Lower lobe of right lung (tissue), 2 donors: ENCODE measurements around the gene HMX1. TPM values are rescaled to one million over a fixed set of nuclear protein-coding genes. Genes with fewer than 3 reads are reported as not detected.

ENCODE experiments used
- ATAC-seq, 2 donors: fragments of 200-7000 bp; cut with Tn5 transposase; one replicate each; pipeline ENCODE4 v1.9.1; 2020 to 2022; ENCODE audit warnings: mild to moderate bottlenecking in 2 of 2, moderate library complexity in 2 of 2
- DNase-seq: peaks from one replicate; pipeline ENCODE4 v3.0.0-alpha.2; 2020
- H3K27ac ChIP-seq: fragments of 200-600 bp; one replicate; pipeline ENCODE4 v1.8.0; 2022
- H3K27me3 ChIP-seq: fragments of 200-600 bp; one replicate; pipeline ENCODE4 v1.8.0; 2022; ENCODE audit warnings: low read depth
- H3K36me3 ChIP-seq: fragments of 200-600 bp; one replicate; pipeline ENCODE4 v1.8.0; 2022; ENCODE audit warnings: mild to moderate bottlenecking
- H3K4me1 ChIP-seq: fragments of 200-600 bp; one replicate; pipeline ENCODE4 v1.8.0; 2022
- H3K4me3 ChIP-seq: fragments of 200-600 bp; one replicate; pipeline ENCODE4 v1.8.0; 2022; ENCODE audit warnings: mild to moderate bottlenecking
- H3K9me3 ChIP-seq: fragments of 200-600 bp; one replicate; pipeline ENCODE4 v1.8.0; 2022
- CTCF ChIP-seq: fragments of 200-600 bp; IDR thresholded peaks from one replicate; pipeline ENCODE4 v1.8.0; 2022; ENCODE audit warnings: antibody characterized with exemption, mild to moderate bottlenecking
- intact Hi-C: fragments of 100-400 bp; cut with DNase I; formaldehyde crosslinking; loops from one replicate; pipeline ENCODE4 v1.11.0; 2022
- total RNA-seq: library from RNA; stranded (reverse); fragmentation: NEBNext Ultra II Directional; extraction: Animal tissue kit (Norgen Biotek cat#: 25700); gene quantifications from one replicate; pipeline ENCODE4 v1.2.1, GENCODE V29; 2021
- donor health status: DM: no; HTN: yes; CAD: no; lungs with severe emphysema.

Gene HMX1
- total RNA-seq, 1 donor from 2014 or later = not detected

DNA sequence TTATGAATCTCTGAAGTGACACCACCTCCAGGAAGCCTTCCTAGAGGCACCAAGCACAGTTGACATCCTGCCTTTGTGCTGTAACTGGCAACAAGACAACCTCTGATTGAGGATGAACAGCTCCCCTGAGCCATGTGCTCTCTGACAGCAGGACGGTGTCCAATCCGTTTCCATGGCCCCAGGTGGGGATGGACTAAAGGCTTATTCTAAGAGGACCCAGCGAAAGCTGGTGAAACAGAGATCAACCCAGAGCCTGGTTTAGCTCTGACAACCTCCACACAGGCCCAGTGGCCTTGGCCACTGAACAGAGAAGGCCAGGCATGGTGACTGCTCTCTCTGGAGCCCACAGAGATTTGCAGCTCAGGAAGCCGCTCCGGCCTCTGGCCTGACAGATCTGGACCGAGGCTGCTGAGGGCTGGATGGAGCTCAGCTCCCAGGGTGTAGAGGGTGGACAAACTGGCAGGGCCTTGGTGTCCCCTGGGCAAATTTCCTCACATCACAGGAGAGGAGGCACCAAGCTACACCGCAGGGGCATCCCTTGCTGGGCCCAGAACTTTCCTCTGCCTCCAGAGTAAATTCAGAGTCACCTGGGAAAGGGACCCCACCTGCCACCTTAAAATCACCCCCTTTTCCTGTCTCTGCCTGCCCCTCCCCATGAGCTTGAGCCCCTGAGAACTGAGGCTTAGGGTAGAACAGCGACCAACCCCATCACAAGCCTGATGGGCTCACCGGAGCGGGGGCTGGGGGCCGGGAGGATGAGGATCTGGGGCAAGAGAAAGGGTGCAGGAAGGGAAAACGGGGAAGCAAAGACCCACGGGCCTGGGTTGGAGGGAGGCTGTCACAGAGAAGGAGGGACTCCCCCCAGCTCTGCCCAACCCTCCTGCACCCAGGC lies 40.2 kb downstream of the HMX1 start:
- DNase-seq (peak; percentile 31), ATAC-seq (no peak)
- Histone ChIP-seq H3K27ac (no peak overlapping the region), H3K27me3 (no peaks in the 10 kb centered on the region), H3K36me3 (no peaks in the 10 kb centered on the region), H3K4me1 (no peaks in the 10 kb centered on the region), H3K4me3 (no peak overlapping the region), H3K9me3 (no peaks in the 10 kb centered on the region)
- intact Hi-C loops = no loop called here
- TF ChIP-seq CTCF = no peak

GRCh38 chr4:8830611-8831200 lies 40.9 kb downstream of the HMX1 start:
- no peak for TF ChIP-seq CTCF

DNA sequence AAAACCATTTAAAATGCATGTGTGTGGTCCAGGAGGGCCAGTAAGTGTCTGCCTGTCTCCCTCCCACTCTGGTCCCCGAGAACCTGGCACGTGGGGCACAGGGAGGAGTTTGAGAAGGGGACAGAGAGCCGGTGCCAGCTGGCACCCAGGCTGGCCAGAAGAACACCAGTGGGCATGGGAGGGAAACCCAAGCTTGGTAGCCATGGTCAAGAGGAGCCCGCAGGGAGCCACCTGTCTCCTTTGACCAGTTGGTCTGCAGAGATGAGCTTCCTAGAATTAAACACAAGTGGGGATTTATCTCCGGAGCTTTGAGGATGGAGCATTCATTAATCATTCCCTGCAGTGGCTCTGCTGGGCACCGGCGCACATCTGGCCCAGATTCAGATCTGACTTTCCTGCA lies 41.6 kb downstream of the HMX1 start:
- Histone ChIP-seq H3K4me1 (no peaks in the 10 kb centered on the region), H3K27ac (no peak overlapping the region), H3K36me3 (no peaks in the 10 kb centered on the region), H3K9me3 (no peaks in the 10 kb centered on the region), H3K4me3 (no peak overlapping the region), H3K27me3 (no peaks in the 10 kb centered on the region)
- DNase-seq (peak; percentile 26), ATAC-seq (no peak)
- intact Hi-C loops = no loop called here
- no peak for TF ChIP-seq CTCF

More at GRCh38 chr4:8830611-8831200, 40.9 kb downstream of the HMX1 start:
- no peak overlapping the region for H3K4me3 ChIP-seq
- H3K27me3 ChIP-seq = no peaks in the 10 kb centered on the region
- DNase-seq (peak; percentile 28), ATAC-seq (no peak)
- intact Hi-C loops = no loop called here
- H3K9me3 ChIP-seq = no peaks in the 10 kb centered on the region
- H3K27ac ChIP-seq = no peak overlapping the region
- no peaks in the 10 kb centered on the region for H3K36me3 ChIP-seq
- H3K4me1 ChIP-seq = no peaks in the 10 kb centered on the region

DNA sequence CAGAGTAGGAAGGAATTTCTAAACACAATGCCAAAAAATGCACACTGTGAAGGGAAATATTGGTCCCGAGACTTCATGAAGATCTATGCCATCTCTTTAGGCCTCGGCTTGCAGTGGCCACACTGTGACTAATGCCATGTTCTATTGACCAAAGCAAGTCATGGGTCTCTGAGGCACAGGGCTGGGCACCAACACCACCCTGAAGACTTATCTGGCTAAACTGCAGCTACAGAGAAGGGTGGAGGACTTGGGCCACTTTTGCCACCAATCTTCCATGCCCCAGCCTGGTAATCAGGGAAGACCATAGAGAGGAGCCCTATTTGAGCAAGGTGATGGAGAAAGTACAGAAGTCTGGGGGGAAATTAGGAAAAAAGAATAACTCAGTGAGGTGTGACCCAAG lies 42.1 kb downstream of the HMX1 start:
- Histone ChIP-seq H3K27ac (no peak overlapping the region), H3K4me3 (no peak overlapping the region), H3K36me3 (no peaks in the 10 kb centered on the region), H3K4me1 (no peaks in the 10 kb centered on the region), H3K9me3 (no peaks in the 10 kb centered on the region), H3K27me3 (no peaks in the 10 kb centered on the region)
- intact Hi-C loops = no loop called here
- TF ChIP-seq CTCF = no peak
- ATAC-seq = no peak
- no peak for DNase-seq

DNA sequence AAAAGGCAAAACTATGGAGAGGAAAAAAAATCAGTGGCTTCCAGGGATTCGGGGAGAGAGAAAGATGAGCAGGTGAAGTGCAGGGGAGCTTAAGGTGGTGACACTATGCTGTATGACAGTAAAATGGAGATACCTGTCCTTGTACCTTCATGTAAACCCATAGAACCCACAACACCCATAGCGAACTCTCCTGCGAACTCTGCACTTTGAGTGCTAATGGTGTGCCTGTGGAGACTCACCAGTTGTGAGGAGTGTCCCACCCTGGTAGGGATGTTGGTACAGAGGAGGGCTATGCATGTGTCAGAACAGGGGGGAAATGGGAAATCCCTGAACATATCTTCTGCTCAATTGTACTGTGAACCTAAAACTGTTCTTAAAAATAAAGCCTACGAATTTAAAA lies 42.8 kb downstream of the HMX1 start:
- no peaks in the 10 kb centered on the region for H3K36me3 ChIP-seq
- DNase-seq = no peak
- no peaks in the 10 kb centered on the region for H3K9me3 ChIP-seq
- TF ChIP-seq CTCF = no peak
- intact Hi-C loops = no loop called here
- H3K4me3 ChIP-seq = no peak overlapping the region
- no peak overlapping the region for H3K27ac ChIP-seq
- no peak for ATAC-seq
- H3K4me1 ChIP-seq = no peaks in the 10 kb centered on the region
- H3K27me3 ChIP-seq = peaks cover 2% of the 10 kb centered on the region
